Measurements from ENCODE around the gene PAEP.
"Not testable (repeated sequence)": the region's sequence is repeated elsewhere in the genome, so short reads cannot be mapped to it uniquely, and the experiment has no call there.

Gene PAEP

GRCh38 chr9:135526089-135526729, 35.3 kb upstream of the PAEP start:
- DNase-seq = no peak

- DNase-seq = no peak
These were observed 34.6 kb upstream of the PAEP start for GRCh38 chr9:135526730-135527571.

- DNase-seq = not testable (repeated sequence)
These were observed 32.6 kb upstream of the PAEP start for GRCh38 chr9:135528842-135529435.

GRCh38 chr9:135530146-135530545, 31.4 kb upstream of the PAEP start:
- no peak for DNase-seq

- DNase-seq = no peak
These were observed 30.5 kb upstream of the PAEP start for GRCh38 chr9:135531096-135531495.

- no peak for DNase-seq
These were observed 28.4 kb upstream of the PAEP start for GRCh38 chr9:135533113-135533512.

- no peak for DNase-seq
These were observed 27.9 kb upstream of the PAEP start for GRCh38 chr9:135533674-135534073.

GRCh38 chr9:135534192-135534711, 27.3 kb upstream of the PAEP start:
- peak; percentile 41 for DNase-seq

GRCh38 chr9:135534826-135535225, 26.7 kb upstream of the PAEP start:
- DNase-seq = not testable (repeated sequence)

GRCh38 chr9:135535631-135536030, 25.9 kb upstream of the PAEP start:
- not testable (repeated sequence) for DNase-seq

- peak; percentile 85 for DNase-seq
These were observed 25.3 kb upstream of the PAEP start for GRCh38 chr9:135536216-135536615.

GRCh38 chr9:135543262-135543894, 18.2 kb upstream of the PAEP start:
- DNase-seq = not testable (repeated sequence)

GRCh38 chr9:135544981-135545635, 16.4 kb upstream of the PAEP start:
- DNase-seq = no peak

GRCh38 chr9:135545646-135546176, 15.8 kb upstream of the PAEP start, which contains the start of gene OBP2A:
OBP2A (plus strand) TSS chr9:135546126; CDS start chr9:135546181, 55 bp downstream.
- not testable (repeated sequence) for DNase-seq

GRCh38 chr9:135546792-135547617, 14.6 kb upstream of the PAEP start:
- DNase-seq = not testable (repeated sequence)

GRCh38 chr9:135547756-135548736, 13.5 kb upstream of the PAEP start:
- DNase-seq = no peak

- not testable (repeated sequence) for DNase-seq
These were observed 11.8 kb upstream of the PAEP start for GRCh38 chr9:135549478-135550343.

- DNase-seq = no peak
These were observed 11.1 kb upstream of the PAEP start for GRCh38 chr9:135550344-135550918.

Data from fibroblast of skin of back (primary cell).